ENCODE data around the gene SCAPER.
"Not testable (repeated sequence)": the region's sequence is repeated elsewhere in the genome, so short reads cannot be mapped to it uniquely, and the experiment has no call there.

Gene SCAPER

GRCh38 chr15:76320012-76320411 is 585.1 kb downstream of the SCAPER start:
- DNase-seq (ENCODE audit: low read depth in 2 of 2), result no peak

- no peak for DNase-seq (ENCODE audit: low read depth in 2 of 2)
Observed at GRCh38 chr15:76313731-76314130, 591.4 kb downstream of the SCAPER start.

DNA sequence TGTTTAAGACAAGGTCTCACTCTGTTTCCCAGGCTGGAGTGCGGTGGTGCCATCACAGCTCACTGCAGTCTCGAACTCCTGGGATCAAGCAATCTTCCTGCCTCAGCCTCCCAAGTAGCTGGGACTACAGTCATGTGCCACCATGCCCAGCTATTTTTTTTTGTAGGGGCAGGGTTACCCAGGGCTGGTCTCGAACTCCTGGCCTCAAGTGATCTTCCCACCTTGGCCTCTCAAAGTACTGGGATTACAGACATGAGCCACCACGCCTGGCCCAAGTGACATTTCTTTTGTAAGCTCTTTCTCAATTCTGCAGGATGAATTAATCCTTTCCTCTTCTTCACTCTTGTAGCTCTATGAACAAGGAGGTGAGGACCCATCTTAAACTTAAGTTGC is 592.0 kb downstream of the SCAPER start:
- DNase-seq (ENCODE audit: low read depth in 2 of 2), result not testable (repeated sequence)

GRCh38 chr15:76312540-76313174 is 592.5 kb downstream of the SCAPER start:
- DNase-seq (ENCODE audit: low read depth in 2 of 2), result no peak

- DNase-seq (ENCODE audit: low read depth in 2 of 2), result peak; percentile 90 to 93
Observed at GRCh38 chr15:76311100-76311953, 593.8 kb downstream of the SCAPER start, which contains the start of gene ETFA. ETFA (minus strand) TSS chr15:76311469; CDS start chr15:76311388, 81 bp downstream.

DNA sequence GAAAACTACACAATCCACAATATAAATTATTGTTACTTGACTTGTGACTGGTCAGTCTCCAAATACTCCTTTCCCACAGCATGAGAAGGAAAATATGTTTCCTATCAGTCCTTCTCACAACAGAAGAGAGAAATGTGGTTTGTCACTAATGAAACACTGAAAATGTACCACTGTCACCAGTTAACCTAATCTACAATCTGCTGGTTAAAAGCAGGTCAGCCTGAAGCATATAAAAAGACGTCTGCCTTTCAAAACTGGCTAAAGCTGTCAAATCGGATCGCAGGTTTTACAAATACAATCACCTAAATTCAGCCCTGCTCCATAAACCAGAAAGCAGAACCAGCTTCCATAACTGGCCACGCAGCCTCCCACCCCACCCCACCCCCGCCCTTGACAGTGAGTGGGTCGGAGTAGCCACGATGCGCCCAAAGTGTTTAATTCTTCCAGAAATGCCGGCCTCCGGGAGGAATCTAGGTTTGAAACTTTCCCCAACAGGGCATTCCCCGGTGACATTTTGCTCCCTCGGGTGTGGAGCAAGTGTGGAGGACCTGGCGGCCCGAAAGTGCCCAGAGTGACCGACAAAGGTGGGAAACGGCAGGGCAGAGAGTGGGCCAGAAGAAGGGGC is 594.6 kb downstream of the SCAPER start:
- DNase-seq (ENCODE audit: low read depth in 2 of 2), result no peak

DNA sequence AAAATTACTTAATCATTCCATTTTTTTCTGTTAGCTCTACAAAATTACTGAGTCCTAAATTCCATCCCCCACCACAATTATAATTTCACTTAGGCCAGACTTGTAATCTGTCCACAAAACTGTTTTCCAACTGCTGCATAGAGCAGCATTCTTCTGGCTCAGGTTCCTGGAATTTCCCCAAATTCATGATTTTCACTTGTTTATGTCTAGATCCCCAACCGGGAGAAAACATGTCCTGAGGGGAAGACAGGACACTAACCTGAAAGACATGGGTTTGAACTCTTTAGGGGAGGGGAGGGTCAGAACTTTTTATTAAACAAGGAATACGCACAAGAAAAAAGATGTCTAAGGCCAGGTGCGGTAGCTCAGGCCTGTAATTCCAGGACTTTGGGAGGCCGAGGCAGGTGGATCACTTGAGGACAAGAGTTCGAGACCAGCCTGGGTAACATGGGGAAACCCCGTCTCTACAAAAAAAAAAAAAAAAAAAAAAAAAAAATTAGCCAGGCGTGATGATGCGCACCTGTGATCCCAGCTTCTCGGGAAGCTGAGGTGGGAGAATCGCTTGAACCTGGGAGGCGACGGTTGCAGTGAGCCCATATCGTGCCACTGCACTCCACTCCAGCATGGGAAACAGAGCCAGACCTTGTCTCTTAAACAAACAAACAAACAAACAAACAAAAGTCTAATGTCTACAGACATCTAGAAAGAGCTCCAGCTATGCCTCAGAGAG is 595.4 kb downstream of the SCAPER start:
- DNase-seq (ENCODE audit: low read depth in 2 of 2), result no peak

- no peak for DNase-seq (ENCODE audit: low read depth in 2 of 2)
Observed at GRCh38 chr15:76303909-76304308, 601.2 kb downstream of the SCAPER start.

- DNase-seq (ENCODE audit: low read depth in 2 of 2), result no peak
Observed at GRCh38 chr15:76299786-76300185, 605.4 kb downstream of the SCAPER start.

GRCh38 chr15:76298986-76299385 is 606.2 kb downstream of the SCAPER start:
- DNase-seq (ENCODE audit: low read depth in 2 of 2), result no peak

- DNase-seq (ENCODE audit: low read depth in 2 of 2), result not testable (repeated sequence)
Observed at GRCh38 chr15:76297951-76298350, 607.2 kb downstream of the SCAPER start.
